HG03439 (cell line): Measurements from ENCODE around the gene IMMT.

Experiments
- ATAC-seq: cut with Tn5 transposase; IDR thresholded peaks from one replicate; pipeline ENCODE4 v1.9.1; 2021; ENCODE audit warnings: mild to moderate bottlenecking, moderate library complexity; ENCODE audit not compliant: unreplicated experiment

IMMT gene

GRCh38 chr2:86226636-86227520, 31.6 kb upstream of the IMMT start:
- ATAC-seq: no peak

GRCh38 chr2:86226070-86226469, 30.8 kb upstream of the IMMT start:
- no peak for ATAC-seq

- ATAC-seq: no peak
These were observed 30.3 kb upstream of the IMMT start for GRCh38 chr2:86225581-86225980.

- no peak for ATAC-seq
These were observed 29.5 kb upstream of the IMMT start for GRCh38 chr2:86224645-86225355.

GRCh38 chr2:86223927-86224560, 28.8 kb upstream of the IMMT start:
- no peak for ATAC-seq

DNA sequence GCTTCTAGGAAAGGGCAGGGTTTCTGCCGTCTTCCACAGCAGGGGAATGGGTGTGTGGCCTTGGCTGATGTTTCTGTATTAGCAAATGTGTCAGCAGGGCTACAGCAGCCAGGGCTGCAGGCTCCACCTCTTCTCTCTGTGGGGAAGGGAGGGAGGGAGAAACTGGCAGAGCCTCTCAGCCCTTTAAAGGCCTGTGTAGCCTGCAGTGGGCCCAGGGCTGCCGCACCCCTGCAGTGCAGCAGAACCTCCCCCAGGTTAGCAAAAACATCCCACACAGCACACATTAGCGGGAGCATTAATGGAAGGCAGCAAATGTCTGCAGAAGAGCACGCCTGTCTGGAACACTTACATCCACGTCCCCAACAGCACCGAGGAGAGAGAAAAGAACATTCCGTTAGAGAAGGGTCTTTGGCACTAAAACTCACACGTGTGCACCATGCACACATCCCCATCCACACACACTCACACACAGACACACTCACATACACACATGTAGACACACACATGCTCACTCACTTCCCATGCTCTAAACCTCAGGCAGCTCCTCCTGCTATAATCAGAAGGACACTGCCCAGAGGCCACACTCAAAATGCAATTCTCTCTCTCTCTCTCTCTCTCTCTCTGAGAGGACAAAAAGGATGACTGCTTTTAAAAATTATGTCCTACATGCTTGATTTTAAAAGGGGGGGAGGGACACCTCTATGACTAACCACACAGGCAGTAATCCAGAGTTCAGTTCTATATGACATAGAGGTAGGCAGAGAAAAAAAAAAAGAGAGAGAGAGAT, 28.1 kb upstream of the IMMT start:
- ATAC-seq: no peak

DNA sequence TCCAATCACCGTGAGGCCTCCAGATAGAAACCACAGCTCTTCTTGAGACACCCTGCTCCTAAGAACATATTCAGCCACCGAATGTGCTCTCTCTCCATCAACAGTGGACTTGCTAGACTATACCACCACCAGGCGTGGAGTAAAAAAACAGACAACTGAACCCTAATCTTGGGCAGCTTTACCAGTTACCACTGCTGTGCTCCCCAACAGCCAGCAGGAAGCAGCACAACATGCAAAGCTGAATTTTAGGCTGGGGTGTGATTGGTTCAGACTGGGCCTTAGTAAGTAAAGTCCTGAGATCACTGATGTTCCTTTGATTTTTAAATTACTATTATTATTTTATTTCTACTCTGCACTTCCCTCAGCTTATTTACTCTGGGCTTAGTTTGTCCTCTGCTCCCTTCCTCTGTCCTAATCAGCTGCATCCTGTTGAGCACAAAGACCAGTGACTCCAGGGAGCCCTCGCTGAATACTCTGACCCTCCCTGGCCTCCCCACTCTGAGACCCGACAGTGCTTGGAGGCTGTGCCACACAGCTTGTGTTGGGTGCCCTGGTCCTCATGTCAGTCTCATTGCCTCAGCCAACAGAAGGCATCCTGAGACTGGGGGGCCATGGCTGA, 25.9 kb upstream of the IMMT start:
- ATAC-seq: no peak

- no peak for ATAC-seq
These were observed 24.6 kb upstream of the IMMT start for GRCh38 chr2:86219896-86220295.

DNA sequence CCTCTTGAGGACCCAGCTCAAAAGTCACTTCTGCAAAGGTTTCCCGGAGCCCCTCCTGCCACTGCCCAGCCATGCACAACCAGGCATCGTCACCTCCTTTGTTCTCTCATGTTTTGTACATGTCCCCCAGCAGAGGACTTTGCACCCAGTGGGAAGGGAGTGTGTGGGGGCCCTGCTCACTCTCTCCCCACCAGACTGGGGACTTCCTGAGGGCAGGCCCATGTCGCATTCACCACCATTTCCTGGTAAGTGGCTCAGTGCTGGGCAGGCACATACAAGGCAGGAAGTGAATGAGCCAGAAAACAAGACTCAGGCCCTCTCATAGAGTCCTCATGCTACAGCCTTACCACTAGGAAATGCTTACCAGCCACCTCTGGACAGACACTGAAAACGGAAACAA, 22.9 kb upstream of the IMMT start:
- ATAC-seq: no peak

- no peak for ATAC-seq
These were observed 21.6 kb upstream of the IMMT start for GRCh38 chr2:86216575-86217555.

DNA sequence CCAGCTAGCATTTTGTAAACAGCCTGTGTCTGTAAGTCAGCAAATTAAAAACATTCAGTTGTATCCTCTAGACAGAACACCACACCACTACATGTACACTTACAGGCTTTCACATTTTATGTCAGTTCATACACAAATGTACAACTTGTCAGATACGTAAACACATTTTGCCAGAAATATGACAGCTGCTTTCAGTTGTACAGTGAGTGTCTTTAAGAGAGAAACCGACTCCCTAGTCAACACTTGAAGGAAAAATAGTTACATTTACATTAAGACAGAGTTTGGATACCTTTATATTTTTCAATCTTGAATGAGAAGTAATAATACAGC, 19.2 kb upstream of the IMMT start:
- ATAC-seq: no peak

- ATAC-seq: no peak
These were observed 18.6 kb upstream of the IMMT start for GRCh38 chr2:86213699-86214502.

DNA sequence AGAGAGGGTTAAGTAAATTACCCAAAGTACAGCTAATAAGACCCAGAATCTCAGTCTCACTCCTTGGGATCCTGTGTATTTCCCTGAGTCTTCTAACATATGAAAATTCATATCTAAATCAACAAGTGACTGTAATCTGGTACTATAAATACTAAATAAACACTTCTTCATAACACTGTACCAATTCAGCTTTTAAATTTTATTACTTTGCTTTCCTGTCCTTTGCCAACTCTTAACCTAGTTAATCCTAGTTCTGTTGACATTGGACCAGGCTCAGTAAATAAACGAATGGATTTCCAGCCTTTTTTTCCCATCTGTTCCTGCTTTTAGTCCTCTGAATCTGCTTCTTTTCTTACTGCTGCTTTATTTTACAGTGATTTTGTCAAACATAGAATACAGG, 17.8 kb upstream of the IMMT start:
- no peak for ATAC-seq

- ATAC-seq: no peak
These were observed 16.5 kb upstream of the IMMT start for GRCh38 chr2:86211796-86212188.

DNA sequence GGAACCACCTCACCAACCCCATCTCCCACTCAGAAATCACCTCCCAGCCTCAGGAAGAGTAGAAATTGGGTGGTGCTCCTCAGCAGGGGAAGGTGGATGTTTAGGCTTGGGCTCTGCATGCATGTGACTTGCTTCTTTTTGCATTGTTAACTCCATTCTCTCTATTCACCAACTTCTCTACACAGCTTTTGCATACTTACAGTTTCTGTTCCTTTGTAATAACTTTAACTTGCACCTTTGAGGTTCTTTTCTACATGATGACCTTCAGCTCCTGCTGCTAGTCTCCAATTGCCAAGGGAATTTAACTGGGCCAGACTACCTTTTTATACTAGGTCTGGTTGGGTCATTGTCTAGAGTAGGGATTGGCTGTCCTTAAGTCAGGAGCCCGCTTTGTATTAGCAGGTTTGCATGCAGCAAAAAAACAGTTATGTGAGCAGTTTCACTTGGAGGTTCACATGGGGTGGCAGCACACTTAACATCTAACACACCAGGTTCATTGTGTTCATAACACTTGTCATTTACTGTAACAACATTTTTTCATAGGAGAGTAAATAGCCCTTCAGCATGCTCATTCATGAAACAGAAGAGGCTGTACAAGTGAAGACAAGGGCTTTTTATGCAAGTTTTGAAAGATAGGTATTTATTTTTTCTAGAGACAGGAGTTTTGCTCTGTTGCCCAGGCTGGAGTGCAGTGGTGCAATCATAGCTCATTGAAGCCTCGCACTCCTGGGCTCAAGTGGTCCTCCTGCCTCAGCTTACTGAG, 16.0 kb upstream of the IMMT start:
- no peak for ATAC-seq

- ATAC-seq: no peak
These were observed 9.2 kb upstream of the IMMT start for GRCh38 chr2:86204458-86204857.

DNA sequence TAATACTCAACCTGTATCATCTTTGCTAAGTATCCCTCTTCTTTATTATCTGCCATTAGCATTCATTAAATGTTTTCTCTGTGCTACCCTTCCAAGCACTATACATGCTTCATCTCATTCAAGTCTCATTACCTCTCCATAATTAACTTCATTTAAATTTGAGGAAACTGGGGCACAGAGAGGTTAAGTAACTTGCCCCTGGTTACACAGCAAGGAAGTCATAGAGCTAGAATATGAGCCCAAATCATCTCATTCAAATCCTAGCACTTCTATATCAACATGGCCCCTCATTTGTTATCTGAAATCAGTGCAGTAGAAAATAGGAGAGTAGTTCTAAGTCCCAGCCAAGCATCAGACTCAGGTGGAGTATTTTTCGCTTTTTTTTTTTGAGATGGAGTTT, 8.4 kb upstream of the IMMT start:
- ATAC-seq: no peak

GRCh38 chr2:86202702-86203101, 7.4 kb upstream of the IMMT start:
- ATAC-seq: no peak
